Suppressor macrophage (primary cell): Measurements from ENCODE around the gene SCARF1.

Source experiments
- DNase-seq, 4 experiments: peaks; one replicate each; pipeline ENCODE4 v3.0.0-alpha.2; 2020 to 2022

Gene SCARF1

GRCh38 chr17:1628856-1629503 lies 16.6 kb downstream of the SCARF1 start:
- peak; percentile 92 to 97 (median 94) for DNase-seq

DNA sequence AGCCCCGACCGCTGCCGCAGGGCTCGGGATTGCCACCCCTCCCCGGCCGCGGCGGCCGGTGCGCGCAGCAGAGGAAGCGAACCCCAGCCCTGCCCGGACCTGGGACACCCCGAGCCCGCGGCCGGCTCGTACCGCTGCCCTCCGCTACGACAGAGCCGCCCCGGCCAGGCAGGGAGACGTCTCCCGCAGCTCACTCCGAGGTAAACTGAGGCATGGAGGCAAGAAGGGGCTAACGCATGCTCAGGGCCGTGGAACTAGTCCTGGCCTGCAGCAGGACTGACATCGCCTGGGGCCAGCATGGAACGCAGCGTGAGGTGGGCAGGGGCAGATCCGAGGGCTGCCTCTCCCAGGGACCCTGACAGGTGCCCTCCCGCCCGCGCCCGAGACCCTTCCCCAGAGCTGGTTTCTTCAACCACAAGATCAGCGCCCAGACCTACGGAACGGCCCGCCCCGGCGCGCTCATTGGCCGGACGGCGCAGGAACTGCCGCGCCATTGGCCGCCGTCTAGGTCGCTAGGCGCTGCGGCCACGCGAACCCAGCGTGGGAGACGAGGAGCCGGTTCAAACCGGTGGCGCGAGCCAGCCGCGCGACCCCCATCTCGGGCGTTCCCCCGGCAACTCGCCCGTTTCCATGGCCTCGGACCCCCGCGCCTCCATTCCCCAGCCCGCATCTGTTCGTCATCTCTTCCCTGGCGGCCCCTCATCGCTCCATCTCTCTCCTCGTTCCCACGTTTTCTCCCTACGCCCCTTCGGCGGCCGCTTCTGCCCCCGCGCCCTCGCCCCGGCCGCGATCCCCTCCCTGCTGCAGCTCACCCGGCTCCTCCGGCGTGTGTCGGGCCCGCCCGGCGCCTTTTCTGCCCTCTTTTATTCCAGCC lies 17.3 kb downstream of the SCARF1 start, which contains the start of gene SLC43A2:
TSS of gene SLC43A2 (minus strand) at position 853 of the 874 bp plus-strand sequence. CDS start 960 bp downstream, outside the sequence.
- peak; percentile 91 to 96 (median 93) for DNase-seq

- peak; percentile 87 to 95 (median 92) for DNase-seq
Measured at GRCh38 chr17:1627182-1627981, 18.1 kb downstream of the SCARF1 start.

- DNase-seq, result no peak
Measured at GRCh38 chr17:1626333-1626732, 19.2 kb downstream of the SCARF1 start.

DNA sequence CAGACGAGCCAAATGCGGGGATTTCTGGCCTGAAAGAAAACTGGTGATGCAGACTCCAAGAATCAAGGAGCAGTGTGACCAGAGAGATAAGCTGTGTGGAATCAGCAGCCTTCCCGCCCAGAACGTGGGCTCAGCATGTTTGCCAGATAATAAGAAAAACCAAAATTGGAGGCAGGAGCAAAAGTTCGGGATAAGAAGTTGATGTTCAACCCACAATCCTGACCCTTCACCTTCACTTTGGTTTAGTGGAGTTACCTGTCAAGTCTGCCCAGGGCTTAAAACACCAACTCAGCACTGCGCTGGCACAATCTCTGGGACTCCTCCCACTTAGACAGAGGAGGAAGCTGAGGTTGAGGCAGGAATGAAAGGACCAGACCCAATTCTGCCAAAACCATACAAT lies 20.0 kb downstream of the SCARF1 start:
- peak in 3 of 4 experiments; percentile 44 to 51 (median 49) for DNase-seq

DNA sequence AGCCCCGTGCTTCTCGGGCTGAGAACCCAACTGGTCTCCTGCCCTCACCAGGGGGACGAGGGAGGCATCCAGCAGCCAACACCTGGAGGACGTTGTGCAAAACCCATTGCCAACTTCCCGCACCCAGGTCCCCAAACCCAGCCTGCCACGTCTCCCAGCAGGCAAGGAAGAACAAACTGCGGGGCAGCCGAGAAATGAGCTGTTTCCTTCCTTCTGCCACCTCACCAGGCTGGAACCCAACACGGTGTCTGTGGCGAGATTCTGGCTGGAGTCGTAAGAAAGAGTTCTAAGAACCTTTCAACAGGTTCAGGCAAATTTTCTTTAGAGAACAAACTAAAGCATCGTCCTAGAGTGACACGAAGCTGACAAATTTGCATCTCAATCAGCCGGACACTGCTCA lies 20.5 kb downstream of the SCARF1 start:
- DNase-seq, result no peak

GRCh38 chr17:1624650-1625049 lies 20.9 kb downstream of the SCARF1 start:
- no peak for DNase-seq

DNA sequence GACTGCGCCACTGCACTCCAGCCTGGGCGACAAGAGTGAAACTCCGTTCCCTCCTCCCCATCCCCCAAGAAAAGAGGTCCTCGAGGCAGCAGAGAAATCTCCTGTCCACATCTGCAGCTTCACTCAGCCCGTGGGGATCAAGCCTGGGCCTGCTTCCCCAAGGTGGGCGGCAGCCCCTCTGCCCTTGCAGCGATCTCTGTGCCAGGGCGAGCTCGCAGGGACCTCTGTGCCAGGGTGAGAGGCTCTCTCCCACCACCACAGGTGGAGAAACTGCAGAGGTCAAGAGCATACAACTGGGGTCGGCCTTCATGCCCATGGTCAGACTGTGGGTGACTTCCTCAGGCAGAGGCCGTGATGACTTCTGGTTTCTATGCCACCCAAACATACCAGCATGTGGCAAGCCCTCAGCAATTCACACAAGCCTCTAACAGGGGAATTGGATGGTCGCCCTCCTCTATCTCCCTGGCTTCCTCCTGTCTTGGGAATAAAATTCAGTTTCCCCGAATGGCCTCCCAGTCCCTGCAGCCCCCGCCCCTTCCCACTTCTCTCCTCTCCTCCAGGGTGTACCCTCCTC lies 22.4 kb downstream of the SCARF1 start:
- DNase-seq, result peak in 3 of 4 experiments; percentile 66 to 70 (median 67)

- no peak for DNase-seq
Measured at GRCh38 chr17:1621273-1621954, 24.1 kb downstream of the SCARF1 start.

DNA sequence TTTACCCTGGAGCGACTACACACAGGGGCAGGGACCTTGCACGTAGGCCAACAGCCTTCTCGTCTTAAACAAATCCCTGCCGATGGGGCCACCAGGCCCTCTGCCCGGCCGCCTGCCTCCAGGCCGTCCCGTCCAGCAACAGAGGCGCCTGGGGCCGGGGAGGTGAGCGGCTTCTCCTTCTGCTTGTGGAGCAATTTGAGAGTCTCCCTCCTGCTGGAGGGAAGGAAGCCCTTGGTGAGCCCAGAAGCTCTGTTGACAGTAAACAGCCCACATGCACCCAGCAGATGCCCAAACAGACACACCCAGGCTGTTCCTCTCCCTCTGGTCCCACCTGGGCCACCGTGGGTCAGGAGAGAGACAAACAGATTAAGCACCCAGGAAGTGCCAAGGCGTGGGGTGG lies 25.0 kb downstream of the SCARF1 start:
- no peak for DNase-seq

- DNase-seq, result peak; percentile 55 to 69 (median 61)
Measured at GRCh38 chr17:1617620-1618174, 27.8 kb downstream of the SCARF1 start.

DNA sequence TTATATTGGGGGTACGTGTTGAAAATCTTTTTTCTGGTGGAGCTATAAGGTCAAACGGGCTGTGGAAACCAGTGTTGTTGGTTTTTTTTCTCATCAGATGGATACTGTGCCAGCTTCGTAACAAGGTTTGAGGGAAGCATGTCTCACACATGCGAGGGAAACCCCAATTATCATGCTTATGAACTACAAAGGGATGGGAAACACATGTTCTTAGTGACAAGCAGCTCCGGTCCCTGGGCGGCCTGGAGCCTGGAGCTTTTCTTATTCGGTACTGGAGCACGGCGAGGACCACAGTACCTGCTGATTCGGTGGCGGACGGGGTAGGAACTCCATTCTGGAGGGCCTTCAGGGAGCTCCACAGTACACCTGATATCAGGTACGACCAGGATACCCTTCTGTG lies 29.4 kb downstream of the SCARF1 start:
- DNase-seq, result no peak

- peak in 2 of 4 experiments; percentile 33 for DNase-seq
Measured at GRCh38 chr17:1612400-1612799, 33.1 kb downstream of the SCARF1 start.

- peak; percentile 90 to 93 (median 91) for DNase-seq
Measured at GRCh38 chr17:1611715-1612114, 33.8 kb downstream of the SCARF1 start.

- no peak for DNase-seq
Measured at GRCh38 chr17:1608676-1609075, 36.9 kb downstream of the SCARF1 start.

- no peak for DNase-seq
Measured at GRCh38 chr17:1607971-1608320, 37.6 kb downstream of the SCARF1 start.

DNA sequence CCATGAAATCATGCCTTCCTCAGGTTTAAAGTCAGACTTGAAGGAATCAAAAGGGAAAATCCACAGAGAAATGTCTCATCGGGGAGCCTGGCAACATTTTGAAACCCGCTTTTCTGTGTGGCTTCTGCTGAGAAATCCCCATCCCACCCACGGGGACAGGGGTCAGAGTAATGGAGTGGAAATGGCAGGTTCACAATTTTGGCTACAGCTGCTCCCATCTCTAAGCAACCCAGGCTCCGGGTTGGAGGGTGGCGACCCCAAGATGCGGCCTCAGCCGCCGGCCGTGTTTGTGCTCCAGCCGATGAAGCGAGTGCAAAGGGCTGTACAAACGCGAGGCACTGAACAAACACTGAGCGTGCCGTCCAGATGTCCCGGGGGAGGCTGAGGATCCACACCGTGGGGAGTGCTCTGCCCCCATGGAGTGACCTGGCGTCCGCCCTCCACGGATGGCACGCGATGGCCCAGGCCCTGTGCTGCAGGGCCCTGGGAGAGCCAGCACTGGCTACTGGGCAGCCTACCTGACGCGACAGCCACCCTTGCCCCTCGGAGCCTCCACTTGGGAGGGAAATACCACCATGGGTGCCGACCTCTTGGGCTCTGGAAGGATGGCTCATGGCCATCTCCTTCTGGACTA lies 39.1 kb downstream of the SCARF1 start:
- peak; percentile 43 to 74 (median 60) for DNase-seq

GRCh38 chr17:1605681-1606351 lies 39.7 kb downstream of the SCARF1 start:
- DNase-seq, result no peak

DNA sequence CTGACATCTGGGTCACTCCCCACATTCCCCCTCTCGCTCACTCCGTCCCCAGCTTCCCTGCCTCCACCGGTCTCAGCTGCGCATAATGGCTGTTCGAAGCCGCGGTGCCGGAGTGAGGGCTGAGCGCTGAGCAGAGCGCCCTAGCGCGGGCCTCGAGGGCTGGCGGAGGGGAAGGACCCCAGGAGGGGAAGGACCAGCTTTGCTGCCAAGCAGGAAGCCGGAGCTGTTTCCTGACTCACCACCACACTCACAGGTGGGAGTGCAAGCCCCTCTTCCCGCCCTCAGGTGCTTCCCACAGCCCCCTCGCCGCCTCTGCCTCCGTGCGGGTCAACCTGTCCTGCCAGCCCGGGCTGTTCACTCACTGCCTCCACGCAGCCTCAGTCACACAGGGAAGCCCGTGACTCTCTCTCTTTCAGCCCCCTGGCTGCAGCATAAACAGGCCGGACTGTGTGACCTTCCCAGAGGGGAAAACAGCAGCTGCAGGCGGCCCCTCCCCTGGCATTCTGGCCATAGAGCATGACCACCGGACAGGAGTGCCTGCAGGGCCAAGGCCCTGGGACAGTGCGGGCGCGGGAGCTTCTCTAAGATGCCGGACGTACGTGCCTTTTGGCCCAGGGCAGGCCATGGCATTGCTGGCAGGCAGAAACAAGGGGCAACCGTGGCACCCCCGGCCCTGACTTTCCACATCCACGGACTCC lies 40.6 kb downstream of the SCARF1 start:
- peak in 1 of 4 experiments; percentile 39 for DNase-seq

DNA sequence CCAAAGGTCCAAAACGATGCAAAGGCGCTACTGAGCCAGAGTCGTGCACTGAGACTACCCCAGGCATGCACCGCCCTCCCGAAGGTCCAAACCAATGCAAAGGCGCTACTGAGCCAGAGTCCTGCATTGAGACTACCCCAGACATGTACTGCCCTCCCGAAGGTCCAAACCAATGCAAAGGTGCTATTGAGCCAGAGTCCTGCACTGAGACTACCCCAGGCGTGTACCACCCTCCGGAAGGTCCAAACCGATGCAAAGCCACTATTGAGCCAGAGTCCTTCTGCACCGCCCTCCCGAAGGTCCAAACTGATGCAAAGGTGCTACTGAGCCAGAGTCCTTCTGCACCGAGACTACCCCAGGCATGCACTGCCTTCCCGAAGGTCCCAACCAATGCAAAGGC lies 44.0 kb downstream of the SCARF1 start:
- DNase-seq, result no peak
